Endothelial cell of umbilical vein (primary cell): ENCODE results near the gene CKAP5. TPM values are rescaled to one million over a fixed set of nuclear protein-coding genes. Genes with fewer than 3 reads are reported as not detected.

Experiments
- BruUV-seq: library from RNA; stranded (reverse); fragments of 400-500 nt; replicated peaks from 2 replicates; lab custom pipeline; 2021; lab: Mats Ljungman, UMichigan
- CTCF ChIA-PET: fragments of 300-600, 350-600 bp; sonication (Branson Sonifier 250); formaldehyde crosslinking; loops from one replicate; lab custom pipeline; 2021; ENCODE audit warnings: antibody characterized with exemption, inconsistent platforms; lab: Charles Lee
- POLR2A ChIA-PET: fragments of 300-600, 350-600 bp; sonication (Branson Sonifier 250); formaldehyde crosslinking; loops from one replicate; lab custom pipeline; 2021; ENCODE audit warnings: antibody characterized with exemption, inconsistent platforms; lab: Charles Lee
- DNase-seq: peaks from one replicate; pipeline ENCODE4 v3.0.0-alpha.2; 2011; ENCODE audit warnings: low read depth, low spot score
- FAIRE-seq: peaks from 2 replicates; lab custom pipeline; 2011; peaks lifted over from hg19 to GRCh38; lab: Jason Lieb, UNC
- H2AFZ ChIP-seq: 2 replicates; pipeline ENCODE4 v1.6.0; 2012; ENCODE audit warnings: low read depth, low read length, control low read depth, inconsistent platforms
- H3K27ac ChIP-seq: 2 replicates; pipeline ENCODE4 v1.5.1; 2011; ENCODE audit warnings: low read depth, mild to moderate bottlenecking, control low read depth, low read length, moderate library complexity; ENCODE audit not compliant: insufficient read depth
- H3K27me3 ChIP-seq, 2 experiments: 2 replicates each; pipeline versions ENCODE4 v1.6.0 to v1.6.1; 2011; ENCODE audit warnings: low read length in 2 of 2, mixed read lengths in 1 of 2; ENCODE audit not compliant: control insufficient read depth in 2 of 2, insufficient read depth in 2 of 2
- H3K36me3 ChIP-seq, 2 experiments: 2 replicates in 1 of 2; 3 replicates in 1 of 2; pipeline ENCODE4 v1.5.1; 2011; ENCODE audit warnings: low read length in 2 of 2, mild to moderate bottlenecking in 1 of 2, moderate library complexity in 1 of 2; ENCODE audit not compliant: control insufficient read depth in 2 of 2, insufficient read depth in 2 of 2; ENCODE audit errors: extremely low read depth in 1 of 2
- H3K4me1 ChIP-seq: 3 replicates; pipeline ENCODE4 v1.5.1; 2011; ENCODE audit warnings: mild to moderate bottlenecking, low read length; ENCODE audit not compliant: control insufficient read depth, insufficient read depth; ENCODE audit errors: extremely low read depth
- H3K4me2 ChIP-seq: 2 replicates; pipeline ENCODE4 v1.6.1; 2011; ENCODE audit warnings: low read length, control low read depth, mixed read lengths; ENCODE audit not compliant: insufficient read depth
- H3K4me3 ChIP-seq, 3 experiments: fragments of 200-600 bp in 1 of 3; sonication (generic), shearing (Covaris generic) in 1 of 3; replicated peaks in 1 of 3; 2 replicates each; pipeline ENCODE4 v1.5.1; 2011 to 2016; ENCODE audit warnings: control low read depth in 3 of 3, low read length in 3 of 3, mild to moderate bottlenecking in 2 of 3, inconsistent platforms in 1 of 3, low read depth in 1 of 3, moderate library complexity in 1 of 3; ENCODE audit not compliant: insufficient read depth in 1 of 3
- H3K79me2 ChIP-seq: 2 replicates; pipeline ENCODE4 v1.6.0; 2012; ENCODE audit warnings: low read length, inconsistent platforms; ENCODE audit not compliant: control insufficient read depth, insufficient read depth
- H3K9ac ChIP-seq: replicated peaks from 2 replicates; pipeline ENCODE3; 2011; ENCODE audit warnings: low read length, control low read depth; ENCODE audit not compliant: insufficient read depth; ENCODE audit errors: extremely low read depth
- H3K9me1 ChIP-seq: replicated peaks from 3 replicates; pipeline ENCODE4 v1.6.0; 2011; ENCODE audit warnings: mild to moderate bottlenecking, low read length; ENCODE audit not compliant: control insufficient read depth, insufficient read depth; ENCODE audit errors: extremely low read depth
- H3K9me3 ChIP-seq: replicated peaks from 2 replicates; pipeline ENCODE4 v1.5.1; 2012; ENCODE audit warnings: low read length, inconsistent platforms; ENCODE audit not compliant: control insufficient read depth, insufficient read depth
- H4K20me1 ChIP-seq: replicated peaks from 2 replicates; pipeline ENCODE3; 2011; ENCODE audit warnings: mild to moderate bottlenecking, low read length; ENCODE audit not compliant: control insufficient read depth, insufficient read depth; ENCODE audit errors: extremely low read depth
- CTCF ChIP-seq, 2 donors: IDR thresholded peaks; 1 replicate in 1 of 2; 2 replicates in 1 of 2; pipeline ENCODE4 v1.5.1; 2011; ENCODE audit warnings: low read length in 2 of 2, mild to moderate bottlenecking in 2 of 2, moderate library complexity in 2 of 2, control low read depth in 1 of 2, inconsistent platforms in 1 of 2, low read depth in 1 of 2; ENCODE audit not compliant: insufficient read depth in 1 of 2; ENCODE audit errors: extremely low read depth in 1 of 2
- EZH2 ChIP-seq: IDR thresholded peaks from 2 replicates; pipeline ENCODE4 v1.6.1; 2012; ENCODE audit warnings: borderline replicate concordance, low read depth, mild to moderate bottlenecking, moderate library complexity, low read length, inconsistent platforms; ENCODE audit not compliant: severe bottlenecking
- FOS ChIP-seq: IDR thresholded peaks from 2 replicates; pipeline ENCODE4 v1.6.1; 2011; ENCODE audit warnings: mild to moderate bottlenecking, low read length, moderate library complexity, borderline replicate concordance; ENCODE audit not compliant: insufficient read depth
- GATA2 ChIP-seq: IDR thresholded peaks from 2 replicates; pipeline ENCODE4 v1.7.0; 2011; ENCODE audit warnings: low read depth, mild to moderate bottlenecking, moderate library complexity, mixed read lengths, low read length; ENCODE audit not compliant: insufficient read length, insufficient read depth
- JUN ChIP-seq: IDR thresholded peaks from 2 replicates; pipeline ENCODE4 v1.6.1; 2011; ENCODE audit warnings: borderline replicate concordance, low read depth; ENCODE audit not compliant: insufficient read length, insufficient read depth
- MAX ChIP-seq: IDR thresholded peaks from 2 replicates; pipeline ENCODE4 v1.6.1; 2011; ENCODE audit not compliant: insufficient read depth, insufficient read length
- MYC ChIP-seq: IDR thresholded peaks from one replicate; pipeline ENCODE4 v1.6.1; 2011; ENCODE audit warnings: mild to moderate bottlenecking, low read depth, low read length
- POLR2A ChIP-seq: IDR thresholded peaks from 2 replicates; pipeline ENCODE4 v1.6.1; 2012; ENCODE audit warnings: low read depth, mild to moderate bottlenecking, control low read depth, low read length
- POLR2AphosphoS5 ChIP-seq: IDR thresholded peaks from 2 replicates; pipeline ENCODE4 v1.6.1; 2012; ENCODE audit warnings: low read depth, mild to moderate bottlenecking, control low read depth, low read length, moderate library complexity; ENCODE audit not compliant: insufficient read depth
- dilution Hi-C: fragments of 300-500 bp; cut with MboI; formaldehyde crosslinking; loops from one replicate; pipeline ENCODE4 v1.15.0; 2019; ENCODE audit warnings: low sequenced_read_pairs; ENCODE audit not compliant: extremely low pct_ligation_motif_present
- intact Hi-C: fragments of 100-400 bp; cut with micrococcal nuclease; formaldehyde crosslinking; loops from one replicate; pipeline ENCODE4 v1.10.0; 2022
- polyA plus RNA-seq, 4 experiments: library from polyadenylated mRNA; depleted of rRNA in 3 of 4; stranded (reverse) in 3 of 4; unstranded in 1 of 4; fragments of >200 nt; gene quantifications; 2 replicates each; pipeline versions ENCODE4 v1.2.1 to v1.2.3, GENCODE V29; 2011 to 2012; ENCODE audit warnings: missing spikeins in 1 of 4
- total RNA-seq: library from RNA; stranded (reverse); gene quantifications from 2 replicates; pipeline ENCODE4 v1.2.3, GENCODE V29; 2021

Gene CKAP5
- total and polyA plus RNA-seq, 2 donors (not counting 3 experiments of a cell fraction or from before 2014, with no cell fraction given) = 47.4 to 138 TPM

GRCh38 chr11:46846510-46846830 is 390 bp upstream of the CKAP5 start:
- peak overlapping the region; percentile 95 to 99 (median 96) for H3K4me3 ChIP-seq
- DNase-seq (no peak), FAIRE-seq (no peak)
- H3K4me1 ChIP-seq = peaks cover 22% of the 10 kb centered on the region
- POLR2A ChIA-PET = interaction anchor here (1.1 kb wide), 1 partner anchor 9 kb away, joined by 6 read pairs; no protein-coding TSS in a partner anchor
- CTCF ChIA-PET = interaction anchor here (1.0 kb wide), 3 partner anchors 19 to 315 kb away, joined by 3 to 5 read pairs (median 5); no protein-coding TSS in a partner anchor
- H3K27me3 ChIP-seq = no peaks in the 10 kb centered on the region
- dilution Hi-C loops (no loop called here), intact Hi-C loops (loop anchor here (1.0 kb wide), 1 partner anchor 20 kb away; no protein-coding TSS in a partner anchor)
- H2AFZ ChIP-seq = peak overlapping the region; percentile 97
- no peak for TF ChIP-seq JUN
- TF ChIP-seq CTCF (IDR thresholded peaks at IDR 0.05; ENCODE audit: extremely low read depth in 1 of 2, insufficient read depth in 1 of 2, low read depth in 1 of 2, low read length in 2 of 2) = no peak
- no peak for TF ChIP-seq GATA2
- no peak for TF ChIP-seq EZH2
- no peak for TF ChIP-seq POLR2AphosphoS5
- no peak for TF ChIP-seq MYC
- TF ChIP-seq POLR2A = no peak
- TF ChIP-seq MAX = no peak
- TF ChIP-seq FOS = no peak
- H3K9ac ChIP-seq = peak overlapping the region; percentile 92
- H3K27ac ChIP-seq = no peak overlapping the region
- no peaks in the 10 kb centered on the region for H3K9me1 ChIP-seq
- no peaks in the 10 kb centered on the region for H3K9me3 ChIP-seq
- H4K20me1 ChIP-seq = peaks cover 2% of the 10 kb centered on the region
- peak overlapping the region; percentile 98 for H3K4me2 ChIP-seq
- H3K79me2 ChIP-seq = peaks cover 44% of the 10 kb centered on the region
- BruUV-seq = TSS peak; percentile 80
- H3K36me3 ChIP-seq = no peaks in the 10 kb centered on the region
